Hepatic stellate cell (primary cell): ENCODE results near the gene CLSTN2.

ENCODE experiments used
- DNase-seq: peaks from one replicate; pipeline ENCODE4 v3.0.0; 2011; ENCODE audit warnings: low spot score

CLSTN2 gene

GRCh38 chr3:140459462-140459861 is 524.5 kb downstream of the CLSTN2 start:
- no peak for DNase-seq

GRCh38 chr3:140461250-140461649 is 526.3 kb downstream of the CLSTN2 start:
- no peak for DNase-seq

GRCh38 chr3:140463355-140463754 is 528.4 kb downstream of the CLSTN2 start:
- DNase-seq, result no peak

- DNase-seq, result no peak
Measured at GRCh38 chr3:140465988-140466387, 531.0 kb downstream of the CLSTN2 start.

- no peak for DNase-seq
Measured at GRCh38 chr3:140466535-140466934, 531.5 kb downstream of the CLSTN2 start.

GRCh38 chr3:140467104-140467577 is 532.2 kb downstream of the CLSTN2 start:
- DNase-seq, result no peak

- DNase-seq, result peak; percentile 16
Measured at GRCh38 chr3:140467796-140468315, 532.9 kb downstream of the CLSTN2 start.

GRCh38 chr3:140468407-140468806 is 533.4 kb downstream of the CLSTN2 start:
- DNase-seq, result no peak

- DNase-seq, result no peak
Measured at GRCh38 chr3:140469491-140469890, 534.5 kb downstream of the CLSTN2 start.

- DNase-seq, result no peak
Measured at GRCh38 chr3:140470211-140470610, 535.2 kb downstream of the CLSTN2 start.

GRCh38 chr3:140470962-140471361 is 536.0 kb downstream of the CLSTN2 start:
- DNase-seq, result no peak

GRCh38 chr3:140472306-140473020 is 537.5 kb downstream of the CLSTN2 start:
- DNase-seq, result no peak

GRCh38 chr3:140487566-140487965 is 552.6 kb downstream of the CLSTN2 start:
- no peak for DNase-seq

- DNase-seq, result no peak
Measured at GRCh38 chr3:140493271-140493670, 558.3 kb downstream of the CLSTN2 start.

GRCh38 chr3:140494970-140495369 is 560.0 kb downstream of the CLSTN2 start:
- no peak for DNase-seq

GRCh38 chr3:140497331-140497730 is 562.3 kb downstream of the CLSTN2 start:
- DNase-seq, result no peak

GRCh38 chr3:140499114-140499757 is 564.3 kb downstream of the CLSTN2 start:
- DNase-seq, result no peak

GRCh38 chr3:140500473-140500872 is 565.5 kb downstream of the CLSTN2 start:
- no peak for DNase-seq

GRCh38 chr3:140501061-140501769 is 566.2 kb downstream of the CLSTN2 start:
- DNase-seq, result no peak

- DNase-seq, result no peak
Measured at GRCh38 chr3:140501770-140502364, 566.9 kb downstream of the CLSTN2 start.

- DNase-seq, result no peak
Measured at GRCh38 chr3:140505213-140505612, 570.2 kb downstream of the CLSTN2 start.

- no peak for DNase-seq
Measured at GRCh38 chr3:140505876-140506275, 570.9 kb downstream of the CLSTN2 start.
